Upper lobe of right lung (tissue), 1 donor: ENCODE results near the gene UBE2S. TPM values are rescaled to one million over a fixed set of nuclear protein-coding genes. Genes with fewer than 3 reads are reported as not detected.
"Not testable (repeated sequence)": the region's sequence is repeated elsewhere in the genome, so short reads cannot be mapped to it uniquely, and the experiment has no call there.

Source experiments
- ATAC-seq: fragments of 200-7000 bp; cut with Tn5 transposase; one replicate; pipeline ENCODE4 v1.9.1; 2020; ENCODE audit warnings: mild to moderate bottlenecking, moderate library complexity
- DNase-seq: peaks from one replicate; pipeline ENCODE4 v3.0.0-alpha.2; 2020
- H3K27ac ChIP-seq: fragments of 200-600 bp; one replicate; pipeline ENCODE4 v1.8.0; 2022
- H3K27me3 ChIP-seq: fragments of 200-600 bp; one replicate; pipeline ENCODE4 v1.8.0; 2022; ENCODE audit warnings: mild to moderate bottlenecking
- H3K36me3 ChIP-seq: fragments of 200-600 bp; one replicate; pipeline ENCODE4 v1.8.0; 2022
- H3K4me1 ChIP-seq: fragments of 200-600 bp; one replicate; pipeline ENCODE4 v1.8.0; 2022
- H3K4me3 ChIP-seq: fragments of 200-600 bp; one replicate; pipeline ENCODE4 v1.8.0; 2022; ENCODE audit warnings: mild to moderate bottlenecking
- H3K9me3 ChIP-seq: fragments of 200-600 bp; one replicate; pipeline ENCODE4 v1.8.0; 2022
- intact Hi-C: fragments of 100-400 bp; cut with DNase I; formaldehyde crosslinking; loops from one replicate; pipeline ENCODE4 v1.11.0; 2022
- total RNA-seq: library from RNA; stranded (reverse); fragmentation: NEBNext Ultra II Directional; extraction: Animal tissue kit (Norgen Biotek cat#: 25700); gene quantifications from one replicate; pipeline ENCODE4 v1.2.1, GENCODE V29; 2021
- TF ChIP-seq, protein P1 (sequence below): fragments of 200-600 bp; IDR thresholded peaks from one replicate; pipeline ENCODE4 v1.8.0; 2022; ENCODE audit warnings: antibody characterized with exemption
- donor health status: DM: no; HTN: yes; CAD: no; lungs with severe emphysema.

The UBE2S gene
- total RNA-seq, 1 donor from 2014 or later: 19.5 TPM

DNA sequence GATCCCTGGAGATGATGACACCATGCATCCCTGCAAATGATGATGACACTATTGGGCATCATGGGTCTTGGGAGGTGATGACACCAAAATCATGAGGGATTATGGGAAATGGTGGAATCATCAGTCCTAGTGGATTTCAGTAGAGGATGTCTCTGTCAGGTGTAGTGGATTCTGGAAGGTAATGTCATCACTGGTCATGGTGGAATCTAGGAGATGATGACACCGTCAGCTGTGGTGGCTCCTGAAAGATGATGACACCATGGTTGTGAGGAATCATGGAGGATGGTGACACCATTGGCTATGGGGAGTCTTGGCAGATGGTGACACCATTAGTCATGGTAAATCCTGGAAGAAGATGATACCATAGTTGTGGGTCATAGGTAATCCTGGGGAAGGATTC lies 23.6 kb upstream of the UBE2S start:
- no peak for DNase-seq
- Histone ChIP-seq H3K27ac (no peak overlapping the region), H3K4me1 (no peaks in the 10 kb centered on the region), H3K27me3 (peaks cover 57% of the 10 kb centered on the region), H3K9me3 (no peaks in the 10 kb centered on the region), H3K4me3 (no peak overlapping the region), H3K36me3 (no peaks in the 10 kb centered on the region)
- intact Hi-C loops: no loop called here
- ATAC-seq: no peak
- TF ChIP-seq, protein P1, sequence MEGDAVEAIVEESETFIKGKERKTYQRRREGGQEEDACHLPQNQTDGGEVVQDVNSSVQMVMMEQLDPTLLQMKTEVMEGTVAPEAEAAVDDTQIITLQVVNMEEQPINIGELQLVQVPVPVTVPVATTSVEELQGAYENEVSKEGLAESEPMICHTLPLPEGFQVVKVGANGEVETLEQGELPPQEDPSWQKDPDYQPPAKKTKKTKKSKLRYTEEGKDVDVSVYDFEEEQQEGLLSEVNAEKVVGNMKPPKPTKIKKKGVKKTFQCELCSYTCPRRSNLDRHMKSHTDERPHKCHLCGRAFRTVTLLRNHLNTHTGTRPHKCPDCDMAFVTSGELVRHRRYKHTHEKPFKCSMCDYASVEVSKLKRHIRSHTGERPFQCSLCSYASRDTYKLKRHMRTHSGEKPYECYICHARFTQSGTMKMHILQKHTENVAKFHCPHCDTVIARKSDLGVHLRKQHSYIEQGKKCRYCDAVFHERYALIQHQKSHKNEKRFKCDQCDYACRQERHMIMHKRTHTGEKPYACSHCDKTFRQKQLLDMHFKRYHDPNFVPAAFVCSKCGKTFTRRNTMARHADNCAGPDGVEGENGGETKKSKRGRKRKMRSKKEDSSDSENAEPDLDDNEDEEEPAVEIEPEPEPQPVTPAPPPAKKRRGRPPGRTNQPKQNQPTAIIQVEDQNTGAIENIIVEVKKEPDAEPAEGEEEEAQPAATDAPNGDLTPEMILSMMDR: no peak

DNA sequence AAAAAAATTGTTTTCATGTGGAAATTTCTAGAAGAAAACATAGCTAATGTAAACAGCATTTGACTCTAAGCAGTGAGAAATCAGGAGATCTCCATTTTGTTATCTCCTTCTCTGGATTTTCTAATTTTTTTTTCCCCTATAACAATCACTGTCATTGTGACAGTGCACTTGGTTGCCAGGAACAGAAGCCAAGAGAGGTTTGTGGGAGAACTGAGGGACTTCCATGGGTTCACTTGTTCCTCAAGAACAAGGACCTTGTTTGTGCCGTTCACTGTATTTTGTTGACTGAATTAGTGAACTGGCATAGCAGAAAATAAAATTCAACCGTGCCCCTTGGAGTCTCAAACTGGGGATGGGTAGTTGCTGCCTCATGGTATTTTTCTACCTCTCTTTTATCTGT lies 18.5 kb upstream of the UBE2S start:
- peaks cover 34% of the 10 kb centered on the region for H3K27me3 ChIP-seq
- intact Hi-C loops: no loop called here
- H3K4me1 ChIP-seq: no peaks in the 10 kb centered on the region
- H3K27ac ChIP-seq: no peak overlapping the region
- DNase-seq (no peak), ATAC-seq (no peak)
- H3K36me3 ChIP-seq: no peaks in the 10 kb centered on the region
- H3K4me3 ChIP-seq: no peak overlapping the region
- TF ChIP-seq, protein P1: no peak
- H3K9me3 ChIP-seq: no peaks in the 10 kb centered on the region

GRCh38 chr19:55424518-55424917 lies 16.9 kb upstream of the UBE2S start:
- H3K27ac ChIP-seq: no peak overlapping the region
- no peaks in the 10 kb centered on the region for H3K36me3 ChIP-seq
- H3K9me3 ChIP-seq: no peaks in the 10 kb centered on the region
- TF ChIP-seq, protein P1: no peak
- no peak overlapping the region for H3K4me3 ChIP-seq
- no peaks in the 10 kb centered on the region for H3K4me1 ChIP-seq
- no peak for DNase-seq
- peaks cover 22% of the 10 kb centered on the region for H3K27me3 ChIP-seq
- ATAC-seq: no peak
- intact Hi-C loops: no loop called here

- ATAC-seq (no peak), DNase-seq (no peak)
- Histone ChIP-seq H3K9me3 (no peaks in the 10 kb centered on the region), H3K27me3 (peaks cover 11% of the 10 kb centered on the region), H3K27ac (no peak overlapping the region), H3K4me1 (no peaks in the 10 kb centered on the region), H3K36me3 (no peaks in the 10 kb centered on the region), H3K4me3 (no peak overlapping the region)
- intact Hi-C loops: no loop called here
- TF ChIP-seq, protein P1: no peak
Measured at GRCh38 chr19:55423225-55424005, 15.8 kb upstream of the UBE2S start.

DNA sequence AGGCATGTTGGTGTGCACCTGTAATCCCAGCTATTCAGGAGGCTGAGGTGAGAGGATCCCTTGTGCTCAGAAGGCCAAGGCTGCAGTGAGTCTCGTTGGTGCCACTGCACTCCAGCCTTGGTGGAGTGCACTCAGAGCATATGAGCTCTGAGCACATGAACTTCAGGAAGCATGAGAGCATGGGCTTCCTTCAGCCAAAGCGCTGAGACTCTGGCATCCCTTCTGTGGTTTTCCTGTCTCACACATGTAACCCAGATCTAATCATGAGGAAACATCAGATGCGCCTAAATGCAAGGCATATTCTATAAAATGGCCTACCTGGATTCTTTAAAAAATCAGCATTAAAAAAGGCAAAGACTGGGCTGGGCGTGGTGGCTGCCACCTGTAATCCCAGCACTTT lies 13.7 kb upstream of the UBE2S start:
- H3K9me3 ChIP-seq, H3K27ac ChIP-seq, H3K27me3 ChIP-seq, H3K36me3 ChIP-seq, intact Hi-C loops, H3K4me1 ChIP-seq, DNase-seq, ATAC-seq, H3K4me3 ChIP-seq: not testable (repeated sequence)

DNA sequence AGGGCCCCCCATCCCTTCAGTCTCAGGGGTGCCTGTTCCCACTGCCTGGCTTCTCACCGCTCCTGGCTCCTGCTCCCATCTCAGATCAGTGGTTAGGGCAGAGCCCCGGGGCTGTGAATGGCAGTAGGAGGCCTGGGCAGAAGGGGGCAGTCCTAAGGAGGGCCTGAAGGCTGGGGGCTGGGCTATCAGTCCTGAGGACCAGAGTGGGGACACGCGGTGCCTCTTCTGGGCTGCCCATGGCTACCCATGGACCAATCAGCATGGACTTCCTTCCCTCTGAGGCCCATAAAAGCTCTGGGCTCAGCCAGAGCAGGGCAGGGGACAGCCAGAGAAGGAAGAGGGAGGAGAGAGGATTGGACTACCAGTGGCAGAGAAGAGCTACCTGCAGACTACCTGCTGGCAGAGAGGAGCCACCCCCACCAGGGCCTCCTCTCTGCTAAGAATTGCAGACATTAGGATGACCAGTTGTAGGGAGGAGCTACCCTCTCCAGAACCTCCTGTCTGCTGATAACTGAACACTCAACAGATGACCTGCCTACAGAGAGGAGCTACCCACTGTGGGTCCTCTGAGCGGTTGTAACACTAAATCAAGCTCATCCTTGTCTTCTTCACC lies 12.1 kb upstream of the UBE2S start:
- H3K4me1 ChIP-seq: no peaks in the 10 kb centered on the region
- H3K27me3 ChIP-seq: peaks cover 4% of the 10 kb centered on the region
- H3K4me3 ChIP-seq: no peak overlapping the region
- TF ChIP-seq, protein P1: no peak
- DNase-seq (no peak), ATAC-seq (peak; percentile 17)
- H3K9me3 ChIP-seq: no peaks in the 10 kb centered on the region
- no peaks in the 10 kb centered on the region for H3K36me3 ChIP-seq
- no peak overlapping the region for H3K27ac ChIP-seq
- intact Hi-C loops: no loop called here
